ENCODE results near the gene TAF1.
"Not testable (repeated sequence)": the region's sequence is repeated elsewhere in the genome, so short reads cannot be mapped to it uniquely, and the experiment has no call there.

Gene TAF1, protein sequence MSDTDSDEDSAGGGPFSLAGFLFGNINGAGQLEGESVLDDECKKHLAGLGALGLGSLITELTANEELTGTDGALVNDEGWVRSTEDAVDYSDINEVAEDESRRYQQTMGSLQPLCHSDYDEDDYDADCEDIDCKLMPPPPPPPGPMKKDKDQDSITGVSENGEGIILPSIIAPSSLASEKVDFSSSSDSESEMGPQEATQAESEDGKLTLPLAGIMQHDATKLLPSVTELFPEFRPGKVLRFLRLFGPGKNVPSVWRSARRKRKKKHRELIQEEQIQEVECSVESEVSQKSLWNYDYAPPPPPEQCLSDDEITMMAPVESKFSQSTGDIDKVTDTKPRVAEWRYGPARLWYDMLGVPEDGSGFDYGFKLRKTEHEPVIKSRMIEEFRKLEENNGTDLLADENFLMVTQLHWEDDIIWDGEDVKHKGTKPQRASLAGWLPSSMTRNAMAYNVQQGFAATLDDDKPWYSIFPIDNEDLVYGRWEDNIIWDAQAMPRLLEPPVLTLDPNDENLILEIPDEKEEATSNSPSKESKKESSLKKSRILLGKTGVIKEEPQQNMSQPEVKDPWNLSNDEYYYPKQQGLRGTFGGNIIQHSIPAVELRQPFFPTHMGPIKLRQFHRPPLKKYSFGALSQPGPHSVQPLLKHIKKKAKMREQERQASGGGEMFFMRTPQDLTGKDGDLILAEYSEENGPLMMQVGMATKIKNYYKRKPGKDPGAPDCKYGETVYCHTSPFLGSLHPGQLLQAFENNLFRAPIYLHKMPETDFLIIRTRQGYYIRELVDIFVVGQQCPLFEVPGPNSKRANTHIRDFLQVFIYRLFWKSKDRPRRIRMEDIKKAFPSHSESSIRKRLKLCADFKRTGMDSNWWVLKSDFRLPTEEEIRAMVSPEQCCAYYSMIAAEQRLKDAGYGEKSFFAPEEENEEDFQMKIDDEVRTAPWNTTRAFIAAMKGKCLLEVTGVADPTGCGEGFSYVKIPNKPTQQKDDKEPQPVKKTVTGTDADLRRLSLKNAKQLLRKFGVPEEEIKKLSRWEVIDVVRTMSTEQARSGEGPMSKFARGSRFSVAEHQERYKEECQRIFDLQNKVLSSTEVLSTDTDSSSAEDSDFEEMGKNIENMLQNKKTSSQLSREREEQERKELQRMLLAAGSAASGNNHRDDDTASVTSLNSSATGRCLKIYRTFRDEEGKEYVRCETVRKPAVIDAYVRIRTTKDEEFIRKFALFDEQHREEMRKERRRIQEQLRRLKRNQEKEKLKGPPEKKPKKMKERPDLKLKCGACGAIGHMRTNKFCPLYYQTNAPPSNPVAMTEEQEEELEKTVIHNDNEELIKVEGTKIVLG (N-terminal part only)

GRCh38 chrX:71365875-71366673 lies at the start of gene TAF1:
Gene TAF1, plus strand, starts transcription at chrX:71366357. Its CDS starts 18 bp downstream, at chrX:71366375.
- Mint-ChIP-seq H3K4me1 (peaks cover 31% of the 10 kb centered on the region), H3K4me3 (peak within 1 kb of the TSS; percentile 97), H3K27me3 (no peaks in the 10 kb centered on the region), H3K27ac (peak within 1 kb of the TSS; percentile 100), H3K9me3 (no peaks in the 10 kb centered on the region), H3K36me3 (peaks cover 28% of the 10 kb centered on the region)
- CTCF ChIA-PET: interaction anchor here (0.5 to 0.7 kb wide), 2 partner anchors 75 to 107 kb away, joined by 3 read pairs; no protein-coding TSS in a partner anchor
- peak; percentile 95 for DNase-seq

- CTCF ChIA-PET, H3K27me3 Mint-ChIP-seq, H3K27ac Mint-ChIP-seq, H3K4me3 Mint-ChIP-seq, H3K36me3 Mint-ChIP-seq, H3K9me3 Mint-ChIP-seq, DNase-seq, H3K4me1 Mint-ChIP-seq: not testable (repeated sequence)
Observed at GRCh38 chrX:71316959-71317358, 49.2 kb upstream of the TAF1 start.

GRCh38 chrX:71320126-71320525 lies 46.0 kb upstream of the TAF1 start:
- H3K27me3 Mint-ChIP-seq: no peaks in the 10 kb centered on the region
- H3K9me3 Mint-ChIP-seq: peaks cover 1% of the 10 kb centered on the region
- H3K27ac Mint-ChIP-seq: no peak overlapping the region
- no peak for DNase-seq
- H3K4me1 Mint-ChIP-seq: no peaks in the 10 kb centered on the region
- H3K4me3 Mint-ChIP-seq: no peak overlapping the region
- peaks cover 11% of the 10 kb centered on the region for H3K36me3 Mint-ChIP-seq
- CTCF ChIA-PET: interaction anchor here (0.6 kb wide), 1 partner anchor 439 kb away, joined by 3 read pairs; no protein-coding TSS in a partner anchor

GRCh38 chrX:71321731-71322130 lies 44.4 kb upstream of the TAF1 start:
- H3K9me3 Mint-ChIP-seq: peaks cover 4% of the 10 kb centered on the region
- H3K27ac Mint-ChIP-seq: no peak overlapping the region
- DNase-seq: no peak
- CTCF ChIA-PET: no interaction called here
- H3K4me1 Mint-ChIP-seq: no peaks in the 10 kb centered on the region
- peaks cover 13% of the 10 kb centered on the region for H3K36me3 Mint-ChIP-seq
- no peaks in the 10 kb centered on the region for H3K27me3 Mint-ChIP-seq
- H3K4me3 Mint-ChIP-seq: no peak overlapping the region

GRCh38 chrX:71324452-71324851 lies 41.7 kb upstream of the TAF1 start:
- DNase-seq, H3K27me3 Mint-ChIP-seq, CTCF ChIA-PET, H3K9me3 Mint-ChIP-seq, H3K27ac Mint-ChIP-seq, H3K4me3 Mint-ChIP-seq, H3K4me1 Mint-ChIP-seq: not testable (repeated sequence)
- peaks cover 19% of the 10 kb centered on the region for H3K36me3 Mint-ChIP-seq

DNA sequence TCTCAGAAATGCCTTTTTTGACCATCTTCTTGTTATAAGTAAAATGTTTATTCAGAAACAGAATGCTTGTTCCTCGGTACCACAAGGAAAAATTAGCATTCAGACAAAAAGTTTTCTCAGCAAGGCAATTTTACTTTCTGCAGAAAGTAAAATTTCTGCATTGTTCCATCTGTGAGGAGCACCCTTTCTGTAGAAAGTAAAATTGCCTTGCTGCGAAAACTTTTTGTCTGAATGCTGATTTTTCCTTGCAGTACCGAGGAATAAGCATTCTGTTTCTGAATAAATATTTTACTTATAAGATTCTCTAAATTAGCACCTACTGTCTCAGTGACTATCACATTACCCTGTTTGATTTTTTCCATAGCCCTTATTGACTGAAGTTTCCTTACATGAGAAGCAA lies 39.8 kb upstream of the TAF1 start:
- Mint-ChIP-seq H3K4me1 (no peaks in the 10 kb centered on the region), H3K36me3 (peaks cover 19% of the 10 kb centered on the region), H3K9me3 (peaks cover 7% of the 10 kb centered on the region), H3K27me3 (no peaks in the 10 kb centered on the region), H3K4me3 (no peak overlapping the region), H3K27ac (no peak overlapping the region)
- CTCF ChIA-PET: no interaction called here
- no peak for DNase-seq

DNA sequence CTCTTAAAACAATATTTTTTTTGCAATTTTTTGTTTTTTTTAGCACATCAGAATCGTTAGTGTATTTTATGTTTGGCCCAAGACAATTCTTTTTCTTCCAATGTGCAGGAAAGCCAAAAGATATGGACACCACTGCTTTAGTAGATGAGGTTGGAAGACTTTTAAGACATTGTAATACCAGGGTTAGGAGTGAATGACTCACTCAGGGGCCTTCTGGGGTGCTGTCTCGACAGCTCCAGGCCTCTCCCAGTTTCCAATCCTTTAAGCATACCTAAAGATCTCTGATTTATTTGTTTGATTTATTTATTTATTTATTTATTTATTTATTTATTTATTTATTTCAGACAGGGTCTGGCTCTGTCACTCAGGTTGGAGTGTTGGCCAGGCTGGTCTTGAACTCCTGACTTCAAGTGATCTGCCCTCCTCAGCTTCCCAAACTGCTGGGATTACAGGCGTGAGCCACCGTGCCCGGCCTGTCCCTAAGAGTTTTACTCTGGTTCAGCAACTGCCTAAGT lies 16.9 kb upstream of the TAF1 start:
- CTCF ChIA-PET, H3K27me3 Mint-ChIP-seq, H3K4me1 Mint-ChIP-seq, H3K4me3 Mint-ChIP-seq, H3K9me3 Mint-ChIP-seq, H3K36me3 Mint-ChIP-seq, H3K27ac Mint-ChIP-seq, DNase-seq: not testable (repeated sequence)

GRCh38 chrX:71349867-71350266 lies 16.3 kb upstream of the TAF1 start:
- H3K4me1 Mint-ChIP-seq, H3K4me3 Mint-ChIP-seq, DNase-seq, H3K27me3 Mint-ChIP-seq, H3K9me3 Mint-ChIP-seq, H3K27ac Mint-ChIP-seq, CTCF ChIA-PET, H3K36me3 Mint-ChIP-seq: not testable (repeated sequence)

DNA sequence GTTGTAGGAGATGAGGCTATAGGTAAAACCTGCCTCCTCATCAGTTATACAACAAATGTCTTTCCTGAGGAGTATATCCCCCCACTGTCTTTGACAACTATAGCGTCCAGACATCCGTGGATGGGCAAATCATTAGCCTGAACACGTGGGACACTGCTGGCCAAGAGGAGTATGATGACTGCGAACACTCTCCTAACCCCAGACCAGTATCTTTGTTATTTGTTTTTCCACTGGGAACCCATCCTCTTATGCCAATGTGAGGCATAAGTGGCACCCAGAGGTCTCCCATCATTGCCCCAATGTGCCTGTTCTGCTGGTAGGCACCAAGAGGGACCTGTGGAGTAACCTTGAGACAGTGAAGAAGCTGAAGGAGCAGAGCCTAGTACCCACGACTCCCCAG lies 13.7 kb upstream of the TAF1 start:
- CTCF ChIA-PET: interaction anchor here (0.6 kb wide), 1 partner anchor 138 kb away, joined by 3 read pairs; no protein-coding TSS in a partner anchor

DNA sequence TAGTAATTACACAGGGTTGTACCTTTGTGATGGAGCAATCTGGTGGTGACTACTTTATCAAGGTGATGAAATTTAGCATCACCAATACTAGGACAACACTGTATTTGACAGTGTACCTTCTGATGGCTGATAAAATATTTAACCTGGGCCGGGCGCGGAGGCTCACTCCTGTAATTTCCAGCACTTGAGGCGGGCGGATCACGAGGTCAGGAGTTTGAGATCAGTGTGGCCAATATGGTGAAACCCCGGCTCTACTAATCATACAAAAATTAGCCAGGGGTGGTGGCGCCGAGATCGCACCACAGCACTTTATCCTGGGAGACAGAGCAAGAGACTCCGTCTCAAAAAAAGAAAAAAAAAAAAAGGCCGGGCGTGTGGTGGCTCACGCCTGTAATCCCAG lies 1.9 kb upstream of the TAF1 start:
- CTCF ChIA-PET: no interaction called here
- Mint-ChIP-seq H3K36me3 (peaks cover 21% of the 10 kb centered on the region), H3K4me3 (peak overlapping the region; percentile 47), H3K9me3 (no peaks in the 10 kb centered on the region), H3K4me1 (peaks cover 24% of the 10 kb centered on the region), H3K27me3 (no peaks in the 10 kb centered on the region), H3K27ac (peak overlapping the region; percentile 65)
- no peak for DNase-seq

More for the DNA sequence above, 13.7 kb upstream of the TAF1 start:
- H3K27me3 Mint-ChIP-seq, H3K4me1 Mint-ChIP-seq, H3K36me3 Mint-ChIP-seq, H3K9me3 Mint-ChIP-seq, DNase-seq, H3K4me3 Mint-ChIP-seq: not testable (repeated sequence)
- H3K27ac Mint-ChIP-seq: peak overlapping the region; percentile 9

DNA sequence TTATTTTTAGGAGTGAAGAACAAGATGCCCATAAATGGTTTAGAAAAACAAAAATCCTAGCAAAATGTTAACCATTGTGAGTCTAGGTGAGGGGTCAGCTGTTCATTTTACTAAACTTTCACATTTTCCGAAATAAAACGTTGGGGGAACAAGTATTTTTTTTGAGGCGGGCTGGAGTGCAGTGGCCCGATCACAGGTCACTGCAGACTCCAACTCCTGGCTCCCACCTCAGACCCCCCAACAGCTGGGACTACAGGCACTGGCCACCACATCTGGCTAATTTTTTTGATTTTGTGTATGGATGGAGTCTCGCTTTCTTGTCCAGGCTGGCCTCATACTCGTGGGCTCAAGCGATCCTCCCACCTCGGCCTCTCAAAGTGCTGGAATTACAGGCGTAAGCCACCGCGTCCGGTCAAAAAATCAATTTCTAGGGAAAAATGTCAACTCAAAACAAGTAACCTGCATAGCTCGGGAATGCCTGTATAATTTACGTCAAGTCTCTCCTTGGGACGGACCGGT lies 742 bp upstream of the TAF1 start:
- CTCF ChIA-PET: interaction anchor here (0.7 kb wide), 1 partner anchor 74 kb away, joined by 3 read pairs; no protein-coding TSS in a partner anchor
- DNase-seq: no peak
- Mint-ChIP-seq H3K4me3 (peak overlapping the region; percentile 97), H3K27ac (peak overlapping the region; percentile 100), H3K36me3 (peaks cover 21% of the 10 kb centered on the region), H3K9me3 (no peaks in the 10 kb centered on the region), H3K27me3 (no peaks in the 10 kb centered on the region), H3K4me1 (peaks cover 25% of the 10 kb centered on the region)

GRCh38 chrX:71366674-71367256 lies 608 bp downstream of the TAF1 start:
- peaks cover 31% of the 10 kb centered on the region for H3K36me3 Mint-ChIP-seq
- H3K27me3 Mint-ChIP-seq: no peaks in the 10 kb centered on the region
- DNase-seq: peak; percentile 36
- peak overlapping the region; percentile 97 for H3K4me3 Mint-ChIP-seq
- peak overlapping the region; percentile 100 for H3K27ac Mint-ChIP-seq
- peaks cover 35% of the 10 kb centered on the region for H3K4me1 Mint-ChIP-seq
- no peaks in the 10 kb centered on the region for H3K9me3 Mint-ChIP-seq
- CTCF ChIA-PET: interaction anchor here (0.5 kb wide), 1 partner anchor 106 kb away, joined by 3 read pairs; no protein-coding TSS in a partner anchor

Measured in activated naive CD4-positive, alpha-beta T cell treated with anti-CD3 and anti-CD28 coated beads, Interleukin-2, amount 10 ng/mL, durations not matched to agents 7 days and 5 days (primary cell).